GM23338 (cell line): ENCODE data around the gene CDK5RAP1.

Experiments
- CREB1 ChIP-seq: fragments of 250-450 bp; sonication (Bioruptor Pico); IDR thresholded peaks from 2 replicates; pipeline ENCODE4 v1.5.0; 2020; ENCODE audit warnings: low read depth, mild to moderate bottlenecking, moderate library complexity
- CTCF ChIP-seq, 2 experiments: fragments of 200-600 bp in 1 of 2; sonication (generic) in 1 of 2; conservative IDR thresholded peaks; 2 replicates each; pipeline versions ENCODE4 v1.5.1 to v1.6.1; 2016 to 2017; ENCODE audit warnings: antibody characterized with exemption in 2 of 2, low read depth in 2 of 2, mild to moderate bottlenecking in 2 of 2, moderate library complexity in 1 of 2
- EZH2 ChIP-seq: fragments of 200-600 bp; sonication (generic); IDR thresholded peaks from one replicate; pipeline ENCODE4 v1.8.0; 2017; ENCODE audit warnings: antibody characterized with exemption, mild to moderate bottlenecking, low read depth; ENCODE audit not compliant: unreplicated experiment
- EZH2phosphoT487 ChIP-seq: fragments of 200-600 bp; sonication (generic); IDR thresholded peaks from one replicate; pipeline ENCODE4 v1.8.1; 2018; ENCODE audit warnings: antibody characterized with exemption; ENCODE audit not compliant: unreplicated experiment
- JUNB ChIP-seq: IDR thresholded peaks from one replicate; pipeline ENCODE4 v1.6.1; 2016; ENCODE audit warnings: antibody characterized with exemption; ENCODE audit not compliant: unreplicated experiment
- POLR2AphosphoS5 ChIP-seq: IDR thresholded peaks from 2 replicates; pipeline ENCODE4 v1.6.1; 2016; ENCODE audit warnings: antibody characterized with exemption, low read depth
- REST ChIP-seq: IDR thresholded peaks from one replicate; pipeline ENCODE4 v1.6.1; 2018; ENCODE audit warnings: antibody characterized with exemption; ENCODE audit not compliant: unreplicated experiment
- ZNF331 ChIP-seq: fragments of 250-450 bp; sonication (Bioruptor Pico); IDR thresholded peaks from 2 replicates; pipeline ENCODE4 v1.5.0; 2020; ENCODE audit warnings: low read depth, mild to moderate bottlenecking, moderate library complexity

- TF ChIP-seq CTCF (conservative IDR thresholded peaks at IDR 0.05; ENCODE audit: low read depth in 2 of 2) = no peak
- TF ChIP-seq EZH2 = no peak
- no peak for TF ChIP-seq ZNF331
- no peak for TF ChIP-seq REST
- no peak for TF ChIP-seq POLR2AphosphoS5
- TF ChIP-seq CREB1 = no peak
- no peak for TF ChIP-seq EZH2phosphoT487
- no peak for TF ChIP-seq JUNB
Observed at GRCh38 chr20:33333616-33334015, 67.7 kb downstream of the CDK5RAP1 start.
